HG02759 (cell line): ENCODE data around the gene SNED1.

Experiments
- ATAC-seq: cut with Tn5 transposase; IDR thresholded peaks from one replicate; pipeline ENCODE4 v1.9.1; 2021; ENCODE audit warnings: mild to moderate bottlenecking, moderate library complexity; ENCODE audit not compliant: unreplicated experiment

SNED1 gene

GRCh38 chr2:240997856-240998705, at the start of gene SNED1:
Gene SNED1, plus strand, starts transcription at chr2:240998618. Its CDS starts 220 bp downstream, at chr2:240998838.
- ATAC-seq: peak; percentile 65

GRCh38 chr2:240948905-240949790, 49.3 kb upstream of the SNED1 start:
- no peak for ATAC-seq

- no peak for ATAC-seq
These were observed 48.4 kb upstream of the SNED1 start for GRCh38 chr2:240949791-240950705.

GRCh38 chr2:240951045-240951594, 47.3 kb upstream of the SNED1 start:
- ATAC-seq: no peak

- ATAC-seq: no peak
These were observed 45.7 kb upstream of the SNED1 start for GRCh38 chr2:240952496-240953246.

GRCh38 chr2:240953426-240954410, 44.7 kb upstream of the SNED1 start:
- ATAC-seq: no peak

GRCh38 chr2:240954436-240955305, 43.7 kb upstream of the SNED1 start:
- ATAC-seq: no peak

GRCh38 chr2:240955306-240956170, 42.9 kb upstream of the SNED1 start:
- no peak for ATAC-seq

- ATAC-seq: no peak
These were observed 42.1 kb upstream of the SNED1 start for GRCh38 chr2:240956171-240956934.

GRCh38 chr2:240956935-240957655, 41.3 kb upstream of the SNED1 start:
- no peak for ATAC-seq

GRCh38 chr2:240957656-240958365, 40.6 kb upstream of the SNED1 start:
- ATAC-seq: no peak

GRCh38 chr2:240958366-240959213, 39.8 kb upstream of the SNED1 start:
- ATAC-seq: no peak

GRCh38 chr2:240959214-240959940, 39.0 kb upstream of the SNED1 start:
- ATAC-seq: no peak
